ENCODE data around the gene ADAMTS14.

The ADAMTS14 gene

GRCh38 chr10:70738006-70738760 lies 65.9 kb downstream of the ADAMTS14 start:
- no peak for DNase-seq

- DNase-seq = no peak
Observed at GRCh38 chr10:70738761-70739121, 66.4 kb downstream of the ADAMTS14 start.

DNA sequence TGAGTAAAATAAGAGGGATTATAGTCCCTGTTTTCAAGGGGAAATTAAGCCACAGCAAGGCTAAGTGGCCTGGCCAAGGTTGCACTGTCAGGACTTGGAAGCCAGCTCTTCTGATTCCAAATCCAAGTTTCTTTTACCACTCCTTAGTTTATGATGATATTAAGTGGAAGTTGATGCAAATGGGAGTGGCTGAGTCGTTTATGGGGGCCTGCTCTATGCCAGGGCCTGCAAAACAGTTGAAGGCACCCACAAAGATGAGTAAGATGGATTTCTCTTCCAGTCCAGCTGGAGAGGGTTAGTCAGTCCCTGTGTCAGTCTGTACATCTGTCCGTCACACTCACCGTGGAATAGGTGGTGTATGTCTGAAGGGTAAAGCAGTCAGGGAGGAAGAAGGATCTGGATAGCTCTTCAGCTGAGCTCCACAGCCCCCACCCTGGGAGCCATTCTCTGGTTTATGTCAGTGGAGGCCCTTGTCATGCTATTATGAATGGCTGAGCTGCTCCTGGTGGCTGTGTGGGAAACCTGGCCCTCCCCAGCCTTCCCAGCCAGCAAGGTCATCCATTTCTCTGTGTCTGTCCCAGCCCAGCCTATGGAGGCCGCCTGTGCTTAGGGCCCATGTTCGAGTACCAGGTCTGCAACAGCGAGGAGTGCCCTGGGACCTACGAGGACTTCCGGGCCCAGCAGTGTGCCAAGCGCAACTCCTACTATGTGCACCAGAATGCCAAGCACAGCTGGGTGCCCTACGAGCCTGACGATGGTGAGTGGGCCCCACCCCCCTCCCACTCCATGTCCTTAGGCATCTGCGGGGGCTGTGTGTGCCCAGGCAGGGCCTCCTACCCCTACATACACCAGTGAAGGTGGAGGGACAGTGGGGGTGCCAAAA lies 68.3 kb downstream of the ADAMTS14 start:
- no peak for DNase-seq

DNA sequence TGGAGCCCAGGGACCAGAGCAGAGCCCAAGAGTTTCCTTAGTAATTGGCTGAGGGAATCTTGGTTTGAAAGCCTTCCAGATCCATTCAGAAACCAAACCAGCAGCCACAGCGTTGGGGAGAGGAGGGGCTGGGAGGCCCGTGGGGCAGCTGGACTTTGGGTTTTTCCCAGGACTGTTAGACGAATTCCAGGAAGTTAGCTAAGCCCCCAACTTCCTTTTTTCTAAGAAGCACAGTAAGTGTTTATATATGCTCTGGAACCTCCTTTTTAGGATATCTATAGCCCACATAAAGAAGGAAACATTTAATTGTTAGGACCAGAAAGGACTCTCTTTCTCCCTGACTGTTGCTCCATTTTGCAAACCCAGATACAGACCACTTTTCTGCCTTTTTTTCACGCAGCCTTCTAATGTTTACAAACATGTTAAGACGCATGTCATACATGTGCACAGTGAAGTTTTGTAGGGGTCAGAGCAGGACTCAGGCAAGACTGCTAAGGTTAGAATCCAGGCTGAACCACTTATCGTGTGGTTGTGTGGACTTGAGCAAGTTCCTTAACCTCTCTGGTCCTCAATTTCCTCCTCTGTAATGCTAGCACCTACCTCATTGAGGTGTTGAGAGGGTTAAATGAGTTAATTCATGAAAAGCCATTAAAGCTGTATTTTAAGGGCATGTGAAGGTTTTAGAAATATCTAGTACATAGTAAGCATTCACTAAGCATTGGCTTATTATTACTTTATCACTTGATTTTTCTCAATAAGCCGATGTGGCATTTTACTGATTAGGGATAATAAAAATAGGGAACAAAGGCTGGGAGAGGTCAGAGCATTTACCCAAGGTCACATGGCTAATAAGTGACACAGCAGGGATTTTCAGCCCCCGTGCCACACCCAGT lies 70.5 kb downstream of the ADAMTS14 start:
- no peak for DNase-seq

GRCh38 chr10:70743430-70743788 lies 71.1 kb downstream of the ADAMTS14 start:
- no peak for DNase-seq

- DNase-seq = no peak
Observed at GRCh38 chr10:70743879-70744278, 71.6 kb downstream of the ADAMTS14 start.

GRCh38 chr10:70744617-70745143 lies 72.4 kb downstream of the ADAMTS14 start:
- no peak for DNase-seq

DNA sequence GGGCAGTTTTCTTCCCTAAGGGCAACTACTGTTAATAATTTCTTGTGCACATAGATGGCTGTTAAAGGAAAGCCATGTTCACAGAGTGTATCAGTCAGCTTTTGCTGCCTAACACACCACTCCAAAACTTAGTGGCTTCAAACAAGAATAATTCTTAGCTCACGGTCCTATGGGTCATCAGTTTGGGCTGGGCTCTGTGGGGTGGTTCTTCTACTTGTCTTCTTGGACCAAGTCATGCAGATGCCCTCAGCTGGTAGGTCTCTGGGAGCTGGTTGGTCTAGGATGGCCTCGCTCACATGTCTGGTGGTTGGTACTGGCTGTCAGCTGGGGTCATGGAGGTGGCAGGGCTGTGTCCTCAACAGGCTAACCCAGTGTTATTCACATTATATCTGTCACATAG lies 73.2 kb downstream of the ADAMTS14 start:
- no peak for DNase-seq

- no peak for DNase-seq
Observed at GRCh38 chr10:70747192-70747965, 75.1 kb downstream of the ADAMTS14 start.

DNA sequence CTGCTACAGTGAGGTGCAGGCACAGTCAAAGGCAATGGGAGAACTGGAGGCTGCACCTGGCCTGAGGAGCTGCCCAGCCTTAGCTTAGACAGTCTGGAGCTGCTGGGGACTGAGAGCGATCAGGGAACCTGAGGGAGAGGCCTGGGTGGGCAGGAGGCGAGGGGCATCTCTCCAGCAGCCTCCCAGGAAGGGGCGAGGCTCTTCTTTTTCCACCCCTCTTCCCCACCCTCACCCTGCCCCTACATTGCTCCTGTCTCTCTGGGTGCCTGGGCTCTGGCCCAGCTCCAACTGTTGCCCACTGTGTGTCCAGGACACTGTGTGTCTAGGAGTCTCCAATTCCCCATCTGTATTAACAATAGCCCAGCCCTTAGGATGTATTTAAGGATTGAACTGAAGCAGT lies 76.0 kb downstream of the ADAMTS14 start:
- no peak for DNase-seq

- no peak for DNase-seq
Observed at GRCh38 chr10:70748801-70749573, 76.7 kb downstream of the ADAMTS14 start.

- DNase-seq = no peak
Observed at GRCh38 chr10:70749756-70750155, 77.5 kb downstream of the ADAMTS14 start.

DNA sequence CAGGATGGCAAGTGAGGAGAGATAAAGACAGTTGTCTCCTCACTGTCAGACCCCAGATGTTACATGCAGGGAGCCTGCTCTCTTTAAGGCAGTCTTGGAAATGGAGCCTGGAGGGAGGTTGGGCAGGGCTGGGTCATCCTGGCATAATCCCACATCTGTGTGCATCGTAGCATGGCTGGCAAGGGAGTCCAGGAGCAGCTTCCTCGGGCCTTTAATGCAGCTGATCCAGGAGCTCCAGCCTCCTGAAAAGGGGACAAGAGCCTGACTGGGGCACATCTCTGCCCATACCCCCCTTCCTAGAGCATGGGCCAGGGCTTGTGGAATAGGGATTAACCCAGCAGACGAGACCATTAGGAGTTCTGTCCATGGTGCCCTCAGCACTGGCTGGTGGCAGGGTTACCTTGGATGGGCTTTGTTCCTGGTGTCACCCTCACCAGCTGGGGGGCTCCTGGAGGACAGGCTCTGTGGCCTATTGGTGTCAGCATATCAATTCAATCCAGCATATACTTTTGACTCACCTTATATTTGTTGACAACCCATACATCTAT lies 77.9 kb downstream of the ADAMTS14 start:
- DNase-seq = no peak

DNA sequence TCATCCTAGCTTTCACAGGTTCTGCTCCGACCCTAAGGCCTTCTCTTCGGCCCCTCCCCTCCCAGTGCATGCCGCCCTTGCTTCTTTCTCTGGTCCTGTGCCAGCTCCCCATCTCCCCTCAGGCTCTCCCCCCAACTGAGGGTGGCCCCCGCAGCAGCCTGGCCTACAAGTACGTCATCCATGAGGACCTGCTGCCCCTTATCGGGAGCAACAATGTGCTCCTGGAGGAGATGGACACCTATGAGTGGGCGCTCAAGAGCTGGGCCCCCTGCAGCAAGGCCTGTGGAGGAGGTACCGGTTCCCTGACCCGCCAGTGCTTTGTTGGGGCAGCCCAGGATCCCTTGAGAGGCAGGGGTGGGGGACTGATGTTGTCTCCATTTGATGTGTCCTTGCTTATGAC lies 79.0 kb downstream of the ADAMTS14 start:
- DNase-seq = no peak

GRCh38 chr10:70751991-70752390 lies 79.7 kb downstream of the ADAMTS14 start:
- DNase-seq = no peak

GRCh38 chr10:70752571-70752970 lies 80.3 kb downstream of the ADAMTS14 start:
- DNase-seq = no peak

DNA sequence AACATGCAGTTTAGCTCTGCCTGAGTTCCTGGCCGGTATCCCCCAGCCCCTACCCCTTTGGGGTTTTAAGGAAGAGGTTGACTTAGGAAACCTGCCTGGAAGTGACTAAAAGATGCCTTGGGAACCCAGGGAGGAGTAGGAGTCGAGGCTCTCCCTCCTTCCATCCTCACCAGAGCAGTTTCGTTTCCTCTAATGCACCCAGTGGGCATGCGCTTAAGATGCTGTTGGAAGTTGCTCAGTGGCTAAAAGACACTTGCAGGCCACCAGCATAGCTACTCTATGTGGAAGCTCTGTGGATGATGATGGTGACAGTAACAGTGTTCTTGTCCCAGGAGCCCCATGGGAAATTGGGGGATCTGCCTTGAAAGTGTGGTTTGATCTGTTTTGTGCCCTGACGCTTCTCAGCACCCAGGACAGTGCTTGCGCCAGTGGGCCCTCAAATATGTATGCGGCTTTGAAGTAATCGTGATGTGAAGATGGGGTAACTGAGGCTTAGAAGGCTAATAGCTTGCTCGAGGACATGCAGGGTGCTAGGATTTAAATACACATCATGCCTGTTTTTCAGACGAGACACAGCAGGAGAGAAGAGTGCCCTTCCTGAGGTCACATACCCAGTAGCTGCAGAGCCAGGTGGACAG lies 80.8 kb downstream of the ADAMTS14 start:
- DNase-seq = no peak

DNA sequence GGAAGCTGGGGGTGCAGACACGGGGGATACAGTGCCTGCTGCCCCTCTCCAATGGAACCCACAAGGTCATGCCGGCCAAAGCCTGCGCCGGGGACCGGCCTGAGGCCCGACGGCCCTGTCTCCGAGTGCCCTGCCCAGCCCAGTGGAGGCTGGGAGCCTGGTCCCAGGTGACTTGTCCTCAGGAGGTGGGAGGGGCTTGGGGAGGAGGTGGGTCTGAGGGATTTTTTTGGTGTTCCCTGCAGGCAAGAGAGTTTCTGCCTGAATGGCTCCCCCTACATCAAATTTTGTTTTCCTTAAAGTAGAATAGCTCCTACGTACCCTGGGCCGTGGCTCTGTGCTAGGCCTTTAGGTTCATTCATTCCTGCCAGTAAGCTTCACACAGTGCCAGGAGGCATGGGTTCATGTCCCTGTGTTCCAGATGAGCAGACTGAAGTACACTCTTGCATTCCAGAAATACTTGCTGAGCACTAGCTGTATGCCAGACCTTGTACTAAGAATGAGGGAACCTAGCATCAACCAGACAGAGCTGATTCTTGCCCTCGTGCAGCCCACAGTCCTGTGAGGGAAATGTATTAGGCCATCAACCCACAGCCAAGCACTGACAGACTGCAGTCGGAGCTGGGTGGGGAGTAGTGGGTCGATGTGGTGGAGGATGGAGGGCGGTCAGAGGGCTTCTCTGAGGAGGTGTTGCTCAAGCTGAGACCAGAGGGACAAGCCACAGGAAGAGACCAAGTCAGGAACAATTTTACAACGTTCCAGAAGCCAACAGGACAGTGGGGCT lies 81.7 kb downstream of the ADAMTS14 start:
- no peak for DNase-seq

GRCh38 chr10:70756700-70757360 lies 84.5 kb downstream of the ADAMTS14 start:
- no peak for DNase-seq
